Kidney epithelial cell (primary cell): Measurements from ENCODE around the gene RTL5. TPM values are rescaled to one million over a fixed set of nuclear protein-coding genes. Genes with fewer than 3 reads are reported as not detected.

Experiments
- DNase-seq: peaks from one replicate; pipeline ENCODE4 v3.0.0-alpha.2; 2010; ENCODE audit warnings: low read depth
- H3K27me3 ChIP-seq: 2 replicates; pipeline ENCODE4 v1.6.0; 2011; ENCODE audit warnings: low read length; ENCODE audit not compliant: control insufficient read depth, insufficient read depth
- H3K36me3 ChIP-seq: 2 replicates; pipeline ENCODE4 v1.5.1; 2011; ENCODE audit warnings: low read length; ENCODE audit not compliant: control insufficient read depth, insufficient read depth
- H3K4me3 ChIP-seq: 2 replicates; pipeline ENCODE4 v1.5.1; 2011; ENCODE audit warnings: low read depth, mild to moderate bottlenecking, control low read depth, low read length
- total RNA-seq: library from RNA; depleted of rRNA; stranded (reverse); fragments of >200 nt; gene quantifications from 2 replicates; pipeline ENCODE4 v1.2.3, GENCODE V29; 2015
- TF ChIP-seq, protein P1 (sequence below): IDR thresholded peaks from 2 replicates; pipeline ENCODE4 v1.5.1; 2011; ENCODE audit warnings: mild to moderate bottlenecking, moderate library complexity, low read length, control low read depth, inconsistent platforms; ENCODE audit not compliant: insufficient read depth, poor library complexity, severe bottlenecking

The RTL5 gene
- total RNA-seq, 1 donor from 2014 or later, result 2.3 TPM

- H3K27me3 ChIP-seq, result peaks cover 3% of the 10 kb centered on the region
- TF ChIP-seq, protein P1, sequence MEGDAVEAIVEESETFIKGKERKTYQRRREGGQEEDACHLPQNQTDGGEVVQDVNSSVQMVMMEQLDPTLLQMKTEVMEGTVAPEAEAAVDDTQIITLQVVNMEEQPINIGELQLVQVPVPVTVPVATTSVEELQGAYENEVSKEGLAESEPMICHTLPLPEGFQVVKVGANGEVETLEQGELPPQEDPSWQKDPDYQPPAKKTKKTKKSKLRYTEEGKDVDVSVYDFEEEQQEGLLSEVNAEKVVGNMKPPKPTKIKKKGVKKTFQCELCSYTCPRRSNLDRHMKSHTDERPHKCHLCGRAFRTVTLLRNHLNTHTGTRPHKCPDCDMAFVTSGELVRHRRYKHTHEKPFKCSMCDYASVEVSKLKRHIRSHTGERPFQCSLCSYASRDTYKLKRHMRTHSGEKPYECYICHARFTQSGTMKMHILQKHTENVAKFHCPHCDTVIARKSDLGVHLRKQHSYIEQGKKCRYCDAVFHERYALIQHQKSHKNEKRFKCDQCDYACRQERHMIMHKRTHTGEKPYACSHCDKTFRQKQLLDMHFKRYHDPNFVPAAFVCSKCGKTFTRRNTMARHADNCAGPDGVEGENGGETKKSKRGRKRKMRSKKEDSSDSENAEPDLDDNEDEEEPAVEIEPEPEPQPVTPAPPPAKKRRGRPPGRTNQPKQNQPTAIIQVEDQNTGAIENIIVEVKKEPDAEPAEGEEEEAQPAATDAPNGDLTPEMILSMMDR, result no peak
- DNase-seq, result peak; percentile 23
- H3K4me3 ChIP-seq, result no peak overlapping the region
- no peaks in the 10 kb centered on the region for H3K36me3 ChIP-seq
These were observed 29.0 kb downstream of the RTL5 start for GRCh38 chrX:72102760-72103159.

DNA sequence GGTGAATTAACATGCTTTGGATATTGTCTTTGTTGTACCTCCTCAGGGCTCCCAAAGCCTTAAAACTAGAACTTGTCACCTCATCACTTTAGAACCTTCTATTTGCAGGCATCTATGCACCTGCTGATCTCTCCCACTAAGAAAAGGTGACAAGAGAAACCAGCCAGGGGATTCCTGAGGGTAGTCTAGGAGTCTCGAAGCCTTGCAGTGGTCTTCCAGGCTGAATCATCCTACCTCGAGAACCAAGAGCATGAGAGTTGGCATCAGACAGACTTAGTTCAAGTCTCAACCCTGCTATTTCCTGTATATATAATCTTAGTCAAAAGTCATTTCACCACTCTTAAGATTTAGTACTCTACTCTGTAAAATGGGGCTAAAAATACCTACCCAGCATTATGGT is 29.6 kb downstream of the RTL5 start:
- TF ChIP-seq, protein P1, result no peak
- Histone ChIP-seq H3K4me3 (no peak overlapping the region), H3K36me3 (no peaks in the 10 kb centered on the region), H3K27me3 (peaks cover 3% of the 10 kb centered on the region)
- no peak for DNase-seq

- H3K4me3 ChIP-seq, result no peak overlapping the region
- peaks cover 3% of the 10 kb centered on the region for H3K27me3 ChIP-seq
- no peaks in the 10 kb centered on the region for H3K36me3 ChIP-seq
- TF ChIP-seq, protein P1, result no peak
- DNase-seq, result no peak
These were observed 30.1 kb downstream of the RTL5 start for GRCh38 chrX:72101597-72102037.

DNA sequence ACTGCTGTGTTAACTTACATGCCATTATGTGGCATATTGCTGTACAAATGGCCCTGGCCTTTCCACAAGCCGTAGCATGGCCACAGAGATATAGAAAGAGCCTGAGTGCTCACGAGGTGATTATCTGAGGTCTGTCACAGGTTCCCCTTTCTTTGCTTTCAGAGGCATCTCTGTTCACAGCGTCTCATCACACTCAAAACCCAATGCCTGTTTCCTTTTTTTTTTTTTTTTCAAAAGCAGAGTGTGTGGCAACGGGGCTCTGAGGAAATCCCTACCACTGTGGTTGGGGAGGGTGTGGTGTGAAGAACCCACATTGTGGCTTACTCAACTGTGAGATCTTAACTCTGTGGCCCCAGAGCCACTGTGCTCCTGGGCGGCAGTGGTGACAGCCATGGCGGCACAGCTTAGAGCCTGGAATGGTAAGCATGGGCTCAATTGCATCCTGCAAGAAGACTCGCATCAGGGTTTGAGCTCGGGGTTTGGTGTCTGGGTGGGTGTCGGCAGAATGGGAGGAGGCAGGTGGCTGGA is 30.8 kb downstream of the RTL5 start:
- TF ChIP-seq, protein P1, result no peak
- Histone ChIP-seq H3K4me3 (no peak overlapping the region), H3K36me3 (no peaks in the 10 kb centered on the region), H3K27me3 (peaks cover 6% of the 10 kb centered on the region)
- DNase-seq, result no peak

- H3K4me3 ChIP-seq, result no peak overlapping the region
- peaks cover 6% of the 10 kb centered on the region for H3K27me3 ChIP-seq
- no peak for DNase-seq
- no peaks in the 10 kb centered on the region for H3K36me3 ChIP-seq
- TF ChIP-seq, protein P1, result no peak
These were observed 31.5 kb downstream of the RTL5 start for GRCh38 chrX:72100051-72100755.
